ENCODE results near the gene DPP7.
A peak's percentile ranks its signal among the peaks of the same experiment; 100 is the strongest.

DPP7 gene

GRCh38 chr9:137138058-137138721 lies 23.7 kb upstream of the DPP7 start (continued):
- TF ChIP-seq ZNF629 (tag by site-specific recombination; IDR thresholded peaks at IDR 0.05) (peak; percentile 30), PATZ1 (tag by site-specific recombination; IDR thresholded peaks at IDR 0.05) (peak; percentile 54; the same call in 1 of the 2 replicates)

- H3K4me3 ChIP-seq (ENCODE audit: low read depth, low read length): no peak overlapping the region
- no peaks in the 10 kb centered on the region for H3K9me3 ChIP-seq (ENCODE audit: control insufficient read depth, insufficient read depth, low read depth, low read length)
- H3K4me1 ChIP-seq (ENCODE audit: control insufficient read depth, insufficient read depth, low read length): peaks cover 2% of the 10 kb centered on the region; the same call in 1 of the 2 replicates
- POLR2A ChIA-PET: interaction anchor here (1.2 to 4.0 kb wide), 4 partner anchors 7 to 86 kb away, joined by 3 to 26 read pairs (median 8); partner anchors contain the start of gene TPRN
- no peaks in the 10 kb centered on the region for H3K36me3 ChIP-seq (ENCODE audit: control insufficient read depth in 2 of 2, insufficient read depth in 1 of 2, low read length in 2 of 2)
- H3K27ac ChIP-seq (ENCODE audit: extremely low read depth, low read depth, low read length): no peak overlapping the region
- no peak for TF ChIP-seq SALL2 (tag by site-specific recombination; IDR thresholded peaks at IDR 0.05; ENCODE audit: borderline replicate concordance)
- no peak for TF ChIP-seq ZNF843 (tag by site-specific recombination; IDR thresholded peaks at IDR 0.05)
- TF ChIP-seq ZFHX2 (tag by site-specific recombination; conservative IDR thresholded peaks at IDR 0.05): peak; percentile 75
- TF ChIP-seq ZNF174 (tag by site-specific recombination; IDR thresholded peaks at IDR 0.05): no peak
- TF ChIP-seq KLF1 (tag by site-specific recombination; IDR thresholded peaks at IDR 0.05): no peak
- no peak for TF ChIP-seq ZBTB49 (tag by site-specific recombination; IDR thresholded peaks at IDR 0.05; ENCODE audit: low read depth)
- TF ChIP-seq ZSCAN18 (tag by site-specific recombination; IDR thresholded peaks at IDR 0.05): no peak
- no peak for TF ChIP-seq BCL11B (tag by site-specific recombination; IDR thresholded peaks at IDR 0.05; ENCODE audit: low read depth)
- no peak for TF ChIP-seq SP2 (tag by site-specific recombination; IDR thresholded peaks at IDR 0.05)
- peak; percentile 84 for TF ChIP-seq EGR2 (tag by site-specific recombination; IDR thresholded peaks at IDR 0.05; ENCODE audit: low read depth)
- TF ChIP-seq GLIS1 (tag by site-specific recombination; IDR thresholded peaks at IDR 0.05): peak; percentile 29; the same call in 1 of the 2 replicates
- TF ChIP-seq ZNF169 (tag by site-specific recombination; IDR thresholded peaks at IDR 0.05): no peak
- TF ChIP-seq ZNF426 (tag by site-specific recombination; IDR thresholded peaks at IDR 0.05): no peak
- CTCF ChIA-PET: interaction anchor here (0.8 to 1.3 kb wide), 2 partner anchors 50 to 91 kb away, joined by 3 to 4 read pairs; partner anchors contain the start of gene NPDC1
Observed at GRCh38 chr9:137136881-137137607, 22.5 kb upstream of the DPP7 start.
